Measurements from ENCODE around the gene ACTA1.

ACTA1 gene

GRCh38 chr1:229383961-229384360 is 49.9 kb downstream of the ACTA1 start:
- H3K27me3 ChIP-seq (ENCODE audit: insufficient read depth, low read length) = peaks cover 16% of the 10 kb centered on the region
- H3K4me1 ChIP-seq (ENCODE audit: insufficient read depth, low read length) = peaks cover 21% of the 10 kb centered on the region; the same call in 1 of the 2 replicates
- H3K27ac ChIP-seq (ENCODE audit: low read length) = no peak overlapping the region
- no peaks in the 10 kb centered on the region for H3K9me3 ChIP-seq (ENCODE audit: insufficient read depth, low read depth, low read length)
- H3K36me3 ChIP-seq (ENCODE audit: insufficient read depth, low read depth, low read length) = no peaks in the 10 kb centered on the region
- no peak overlapping the region for H3K4me3 ChIP-seq (ENCODE audit: low read length)
- no peak overlapping the region for H3K9ac ChIP-seq (ENCODE audit: low read depth, low read length)

DNA sequence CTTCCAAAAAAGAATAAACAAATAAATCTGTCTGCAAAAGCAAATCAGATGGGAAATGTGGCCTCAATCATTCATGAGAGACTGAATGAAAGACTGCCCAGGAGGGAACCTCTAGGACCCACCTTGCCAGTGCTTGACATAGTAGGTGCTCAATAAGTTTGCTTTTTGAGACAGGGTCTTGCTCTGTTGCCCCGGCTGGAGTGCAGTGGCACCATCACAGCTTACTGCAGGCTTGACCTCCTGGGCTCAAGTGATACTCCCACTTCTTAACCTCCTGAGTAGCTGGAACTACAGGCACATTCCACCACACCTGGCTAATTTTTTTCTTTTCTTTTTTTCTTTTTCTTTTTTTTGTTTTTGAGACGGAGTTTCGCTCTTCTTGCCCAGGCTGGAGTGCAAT is 50.7 kb downstream of the ACTA1 start:
- H3K27me3 ChIP-seq (ENCODE audit: insufficient read depth, low read length) = peaks cover 16% of the 10 kb centered on the region
- peaks cover 21% of the 10 kb centered on the region; the same call in 1 of the 2 replicates for H3K4me1 ChIP-seq (ENCODE audit: insufficient read depth, low read length)
- H3K27ac ChIP-seq (ENCODE audit: low read length) = no peak overlapping the region
- no peaks in the 10 kb centered on the region for H3K36me3 ChIP-seq (ENCODE audit: insufficient read depth, low read depth, low read length)
- H3K4me3 ChIP-seq (ENCODE audit: low read length) = no peak overlapping the region
- H3K9me3 ChIP-seq (ENCODE audit: insufficient read depth, low read depth, low read length) = no peaks in the 10 kb centered on the region
- H3K9ac ChIP-seq (ENCODE audit: low read depth, low read length) = no peak overlapping the region
